Keratinocyte (primary cell): ENCODE measurements around the gene PANX2. TPM values are rescaled to one million over a fixed set of nuclear protein-coding genes. Genes with fewer than 3 reads are reported as not detected.

Experiments
- DNase-seq: peaks from one replicate; pipeline ENCODE4 v3.0.0-alpha.2; 2011; ENCODE audit warnings: low read depth, missing footprints, low spot score
- FAIRE-seq: peaks from 2 replicates; lab custom pipeline; 2011; peaks lifted over from hg19 to GRCh38; lab: Jason Lieb, UNC
- H2AFZ ChIP-seq: 2 replicates; pipeline ENCODE4 v1.6.0; 2012; ENCODE audit warnings: low read length, control low read depth, inconsistent platforms; ENCODE audit not compliant: control insufficient read depth
- H3K27ac ChIP-seq: 2 replicates; pipeline ENCODE4 v1.5.1; 2011; ENCODE audit warnings: low read length; ENCODE audit not compliant: control insufficient read depth, insufficient read depth
- H3K27me3 ChIP-seq: 3 replicates; pipeline ENCODE4 v1.6.0; 2011; ENCODE audit warnings: low read length; ENCODE audit not compliant: control insufficient read depth, insufficient read depth; ENCODE audit errors: extremely low read depth
- H3K36me3 ChIP-seq, 2 experiments: 2 replicates in 1 of 2; 3 replicates in 1 of 2; pipeline ENCODE4 v1.5.1; 2011; ENCODE audit warnings: low read length in 2 of 2, mild to moderate bottlenecking in 1 of 2; ENCODE audit not compliant: control insufficient read depth in 2 of 2, insufficient read depth in 2 of 2; ENCODE audit errors: extremely low read depth in 1 of 2
- H3K4me1 ChIP-seq: 3 replicates; pipeline ENCODE4 v1.5.1; 2011; ENCODE audit warnings: low read length; ENCODE audit not compliant: control insufficient read depth, insufficient read depth; ENCODE audit errors: extremely low read depth
- H3K4me2 ChIP-seq: 3 replicates; pipeline ENCODE4 v1.6.0; 2011; ENCODE audit warnings: low read depth, low read length; ENCODE audit not compliant: control insufficient read depth, insufficient read depth; ENCODE audit errors: extremely low read depth
- H3K4me3 ChIP-seq, 3 experiments: fragments of 200-600 bp in 1 of 3; sonication (generic) in 1 of 3; 2 replicates in 2 of 3; 3 replicates in 1 of 3; pipeline ENCODE4 v1.5.1; 2011 to 2016; ENCODE audit warnings: low read length in 3 of 3, mild to moderate bottlenecking in 3 of 3, control low read depth in 2 of 3, inconsistent platforms in 1 of 3, low read depth in 1 of 3, mixed read lengths in 1 of 3, mixed run types in 1 of 3, moderate library complexity in 1 of 3; ENCODE audit not compliant: control insufficient read depth in 2 of 3, insufficient read depth in 2 of 3; ENCODE audit errors: extremely low read depth in 1 of 3
- H3K79me2 ChIP-seq: 2 replicates; pipeline ENCODE4 v1.6.0; 2012; ENCODE audit warnings: low read length; ENCODE audit not compliant: control insufficient read depth, insufficient read depth
- H3K9ac ChIP-seq: 3 replicates; pipeline ENCODE4 v1.6.0; 2011; ENCODE audit warnings: low read length; ENCODE audit not compliant: control insufficient read depth, insufficient read depth; ENCODE audit errors: extremely low read depth
- H3K9me1 ChIP-seq: 3 replicates; pipeline ENCODE4 v1.6.0; 2011; ENCODE audit warnings: low read length; ENCODE audit not compliant: control insufficient read depth, insufficient read depth; ENCODE audit errors: extremely low read depth
- H3K9me3 ChIP-seq: 2 replicates; pipeline ENCODE4 v1.5.1; 2012; ENCODE audit warnings: low read depth, low read length; ENCODE audit not compliant: control insufficient read depth
- H4K20me1 ChIP-seq: 3 replicates; pipeline ENCODE4 v1.6.0; 2011; ENCODE audit warnings: low read length; ENCODE audit not compliant: control insufficient read depth, insufficient read depth; ENCODE audit errors: extremely low read depth
- CTCF ChIP-seq, 3 experiments: IDR thresholded peaks in 1 of 3; conservative IDR thresholded peaks in 1 of 3; optimal IDR thresholded peaks in 1 of 3; 2 replicates in 2 of 3; 3 replicates in 1 of 3; pipeline versions ENCODE3 to v1.5.1; 2011; ENCODE audit warnings: low read length in 3 of 3, mild to moderate bottlenecking in 3 of 3, moderate library complexity in 2 of 3, control low read depth in 1 of 3, inconsistent platforms in 1 of 3; ENCODE audit not compliant: insufficient read depth in 2 of 3; ENCODE audit errors: extremely low read depth in 1 of 3
- EZH2 ChIP-seq: IDR thresholded peaks from one replicate; pipeline ENCODE4 v1.6.1; 2012; ENCODE audit warnings: inconsistent platforms, mild to moderate bottlenecking, low read length, moderate library complexity
- dilution Hi-C: fragments of 300-500 bp; cut with MboI; formaldehyde crosslinking; loops from one replicate; pipeline ENCODE4 v1.7.0; 2020; ENCODE audit warnings: low sequenced_read_pairs; ENCODE audit not compliant: extremely low pct_ligation_motif_present
- polyA plus RNA-seq, 5 experiments: library from polyadenylated mRNA; depleted of rRNA in 3 of 5; stranded (reverse) in 3 of 5; stranded (forward) in 1 of 5; unstranded in 1 of 5; fragments of >200 nt; gene quantifications; 1 replicate in 1 of 5; 2 replicates in 3 of 5; 3 replicates in 1 of 5; pipeline versions ENCODE4 v1.2.1 to v1.2.3, GENCODE V29; 2011 to 2012; ENCODE audit warnings: missing spikeins in 2 of 5, low read depth in 1 of 5, low replicate concordance in 1 of 5

The PANX2 gene
- polyA plus RNA-seq, 1 donor (not counting 4 experiments of a cell fraction or from before 2014, with no cell fraction given), result 0.22 TPM

GRCh38 chr22:50200461-50201190, 30.1 kb downstream of the PANX2 start, which contains the start of gene SELENOO:
Gene SELENOO (plus strand): TSS chr22:50201011. CDS start chr22:50201037, 26 bp downstream.
- H3K79me2 ChIP-seq, result peaks cover 15% of the 10 kb centered on the region
- peaks cover 2% of the 10 kb centered on the region for H3K9me1 ChIP-seq
- H3K4me1 ChIP-seq, result peaks cover 11% of the 10 kb centered on the region
- peak within 1 kb of the TSS; percentile 85 for H3K4me2 ChIP-seq
- H3K9ac ChIP-seq, result peak within 1 kb of the TSS; percentile 75
- DNase-seq (peak; percentile 35), FAIRE-seq (no peak)
- peak within 1 kb of the TSS; percentile 40 for H3K27ac ChIP-seq
- H2AFZ ChIP-seq, result peak within 1 kb of the TSS; percentile 63
- H4K20me1 ChIP-seq, result no peaks in the 10 kb centered on the region
- no peaks in the 10 kb centered on the region for H3K27me3 ChIP-seq
- peaks cover 8 to 24% of the 10 kb centered on the region in 2 experiments for H3K36me3 ChIP-seq
- no peaks in the 10 kb centered on the region for H3K9me3 ChIP-seq
- H3K4me3 ChIP-seq, result peak within 1 kb of the TSS; percentile 54 to 87 (median 75)
- TF ChIP-seq EZH2 (no peak), CTCF (optimal IDR thresholded peaks at IDR 0.05 in 1 of 3, IDR thresholded peaks at IDR 0.05 in 1 of 3, conservative IDR thresholded peaks at IDR 0.05 in 1 of 3; ENCODE audit: extremely low read depth in 1 of 3, insufficient read depth in 2 of 3, low read length in 3 of 3) (no peak)
- dilution Hi-C loops, result no loop called here

GRCh38 chr22:50201191-50202129, 30.9 kb downstream of the PANX2 start:
- no peaks in the 10 kb centered on the region for H3K9me3 ChIP-seq
- H3K27ac ChIP-seq, result peak overlapping the region; percentile 40
- peaks cover 12 to 28% of the 10 kb centered on the region in 2 experiments for H3K36me3 ChIP-seq
- no peaks in the 10 kb centered on the region for H4K20me1 ChIP-seq
- peak overlapping the region; percentile 85 for H3K4me2 ChIP-seq
- dilution Hi-C loops, result no loop called here
- DNase-seq (no peak), FAIRE-seq (no peak)
- H3K79me2 ChIP-seq, result peaks cover 17% of the 10 kb centered on the region
- no peaks in the 10 kb centered on the region for H3K27me3 ChIP-seq
- TF ChIP-seq EZH2 (no peak), CTCF (optimal IDR thresholded peaks at IDR 0.05 in 1 of 3, IDR thresholded peaks at IDR 0.05 in 1 of 3, conservative IDR thresholded peaks at IDR 0.05 in 1 of 3; ENCODE audit: extremely low read depth in 1 of 3, insufficient read depth in 2 of 3, low read length in 3 of 3) (no peak)
- H3K9me1 ChIP-seq, result peaks cover 2% of the 10 kb centered on the region
- H3K4me1 ChIP-seq, result peaks cover 11% of the 10 kb centered on the region
- peak overlapping the region; percentile 54 to 87 (median 75) for H3K4me3 ChIP-seq
- no peak overlapping the region for H2AFZ ChIP-seq
- H3K9ac ChIP-seq, result peak overlapping the region; percentile 75
